Right ventricle myocardium superior (tissue), 1 donor: Measurements from ENCODE around the gene SPRR2B. TPM values are rescaled to one million over a fixed set of nuclear protein-coding genes. Genes with fewer than 3 reads are reported as not detected.
"Not testable (repeated sequence)": the region's sequence is repeated elsewhere in the genome, so short reads cannot be mapped to it uniquely, and the experiment has no call there.

Source experiments
- ATAC-seq: fragments of 200-7000 bp; cut with Tn5 transposase; one replicate; pipeline ENCODE4 v1.9.1; 2020; ENCODE audit warnings: mild to moderate bottlenecking; ENCODE audit not compliant: poor library complexity
- DNase-seq: peaks from one replicate; pipeline ENCODE4 v3.0.0-alpha.2; 2020
- intact Hi-C: fragments of 100-400 bp; cut with DNase I; formaldehyde crosslinking; loops from one replicate; pipeline ENCODE4 v1.11.2; 2022
- total RNA-seq: library from RNA; stranded (reverse); fragmentation: NEBNext Ultra II Directional; extraction: Animal tissue kit (Norgen Biotek cat#: 25700); gene quantifications from one replicate; pipeline ENCODE4 v1.2.1, GENCODE V29; 2021
- donor health status: DM: no; HTN: yes; CAD: no; lungs with severe emphysema.

SPRR2B gene
- total RNA-seq, 1 donor from 2014 or later: not detected

GRCh38 chr1:153049211-153049610 lies 22.2 kb downstream of the SPRR2B start:
- ATAC-seq (no peak), DNase-seq (no peak)
- intact Hi-C loops: no loop called here

- intact Hi-C loops: no loop called here
- ATAC-seq: no peak
Observed at GRCh38 chr1:153040950-153041631, 30.3 kb downstream of the SPRR2B start, which contains the start of gene SPRR2D. TSS of gene SPRR2D (minus strand) at chr1:153041120. CDS start at chr1:153040346, 774 bp downstream.

GRCh38 chr1:153035211-153035610 lies 36.2 kb downstream of the SPRR2B start:
- DNase-seq (no peak), ATAC-seq (no peak)
- intact Hi-C loops: no loop called here

More at GRCh38 chr1:153040950-153041631, 30.3 kb downstream of the SPRR2B start, which contains the start of gene SPRR2D:
- no peak for DNase-seq

GRCh38 chr1:153032677-153033308 lies 38.6 kb downstream of the SPRR2B start:
- intact Hi-C loops: no loop called here
- ATAC-seq: no peak

GRCh38 chr1:153032073-153032472 lies 39.3 kb downstream of the SPRR2B start:
- intact Hi-C loops: no loop called here
- DNase-seq: no peak
- ATAC-seq: no peak

More at GRCh38 chr1:153032677-153033308, 38.6 kb downstream of the SPRR2B start:
- no peak for DNase-seq

GRCh38 chr1:153030895-153031294 lies 40.5 kb downstream of the SPRR2B start, which contains the start of gene SPRR1B:
TSS of gene SPRR1B (plus strand) at chr1:153031203. CDS start at chr1:153032346, 1,143 bp downstream.
- intact Hi-C loops: no loop called here
- no peak for ATAC-seq
- no peak for DNase-seq

GRCh38 chr1:153028766-153029165 lies 42.6 kb downstream of the SPRR2B start:
- DNase-seq (no peak), ATAC-seq (no peak)
- intact Hi-C loops: no loop called here

- intact Hi-C loops: no loop called here
- no peak for ATAC-seq
- no peak for DNase-seq
Observed at GRCh38 chr1:153025797-153026196, 45.6 kb downstream of the SPRR2B start.

- no peak for ATAC-seq
- intact Hi-C loops: no loop called here
- no peak for DNase-seq
Observed at GRCh38 chr1:153024413-153024812, 47.0 kb downstream of the SPRR2B start.

- intact Hi-C loops: no loop called here
- no peak for ATAC-seq
Observed at GRCh38 chr1:153023109-153023508, 48.3 kb downstream of the SPRR2B start.

GRCh38 chr1:153022340-153022739 lies 49.1 kb downstream of the SPRR2B start:
- ATAC-seq, DNase-seq, intact Hi-C loops: not testable (repeated sequence)

More at GRCh38 chr1:153023109-153023508, 48.3 kb downstream of the SPRR2B start:
- no peak for DNase-seq

- ATAC-seq, intact Hi-C loops, DNase-seq: not testable (repeated sequence)
Observed at GRCh38 chr1:153021829-153022228, 49.6 kb downstream of the SPRR2B start.

Other genes with a start within 250 kb of the SPRR2B start
- gene LCE1A, start 244.1 kb downstream of the SPRR2B start, total RNA-seq: not detected
- gene LCE6A, start 228.8 kb downstream of the SPRR2B start, total RNA-seq: not detected
- gene LCE7A, start 211.6 kb downstream of the SPRR2B start, total RNA-seq: not detected
- gene SMCP, start 193.3 kb downstream of the SPRR2B start, total RNA-seq: not detected
- not detected for gene IVL, start 163.1 kb downstream of the SPRR2B start, total RNA-seq
- not detected for gene SPRR5, start 124.4 kb downstream of the SPRR2B start, total RNA-seq
- not detected for gene SPRR4, start 101.0 kb downstream of the SPRR2B start, total RNA-seq
- gene SPRR1A, start 87.5 kb downstream of the SPRR2B start, total RNA-seq: not detected
- not detected for gene SPRR3, start 69.9 kb downstream of the SPRR2B start, total RNA-seq
- not detected for gene SPRR1B, start 40.4 kb downstream of the SPRR2B start, total RNA-seq
- gene SPRR2D, start 30.5 kb downstream of the SPRR2B start, total RNA-seq: not detected
- gene SPRR2A, start 14.1 kb downstream of the SPRR2B start, total RNA-seq: not detected
- not detected for gene SPRR2E, start 22.9 kb upstream of the SPRR2B start, total RNA-seq
- not detected for gene SPRR2F, start 41.9 kb upstream of the SPRR2B start, total RNA-seq
- not detected for gene SPRR2G, start 79.3 kb upstream of the SPRR2B start, total RNA-seq
- gene LELP1, start 131.8 kb upstream of the SPRR2B start, total RNA-seq: not detected
- gene PRR9, start 146.0 kb upstream of the SPRR2B start, total RNA-seq: not detected
- not detected for gene LORICRIN, start 188.1 kb upstream of the SPRR2B start, total RNA-seq
- not detected for gene PGLYRP3, start 241.3 kb upstream of the SPRR2B start, total RNA-seq